HG03135 (cell line): ENCODE data around the gene EHHADH.
"Not testable (repeated sequence)": the region's sequence is repeated elsewhere in the genome, so short reads cannot be mapped to it uniquely, and the experiment has no call there.

Experiments used
- ATAC-seq: cut with Tn5 transposase; IDR thresholded peaks from one replicate; pipeline ENCODE4 v1.9.1; 2021; ENCODE audit warnings: mild to moderate bottlenecking, moderate library complexity; ENCODE audit not compliant: unreplicated experiment

EHHADH gene

DNA sequence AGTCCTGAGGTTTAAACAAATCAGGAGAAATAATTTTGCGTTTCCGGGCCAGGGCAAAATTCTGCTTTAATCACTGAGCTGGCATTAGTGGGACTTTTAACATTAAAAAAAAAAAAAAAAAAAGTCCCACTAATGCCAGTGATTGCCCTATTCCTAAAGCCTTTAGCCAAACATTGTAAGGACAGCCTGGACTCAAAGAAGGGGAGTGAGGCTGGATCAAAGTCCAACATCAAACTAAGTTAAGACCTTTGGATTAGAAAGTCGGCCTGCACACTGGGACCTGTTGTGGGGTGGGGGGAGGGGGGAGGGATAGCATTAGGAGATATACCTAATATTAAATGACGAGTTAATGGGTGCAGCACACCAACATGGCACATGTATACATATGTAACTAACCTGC is 716 bp downstream of the EHHADH start:
- ATAC-seq = not testable (repeated sequence)

DNA sequence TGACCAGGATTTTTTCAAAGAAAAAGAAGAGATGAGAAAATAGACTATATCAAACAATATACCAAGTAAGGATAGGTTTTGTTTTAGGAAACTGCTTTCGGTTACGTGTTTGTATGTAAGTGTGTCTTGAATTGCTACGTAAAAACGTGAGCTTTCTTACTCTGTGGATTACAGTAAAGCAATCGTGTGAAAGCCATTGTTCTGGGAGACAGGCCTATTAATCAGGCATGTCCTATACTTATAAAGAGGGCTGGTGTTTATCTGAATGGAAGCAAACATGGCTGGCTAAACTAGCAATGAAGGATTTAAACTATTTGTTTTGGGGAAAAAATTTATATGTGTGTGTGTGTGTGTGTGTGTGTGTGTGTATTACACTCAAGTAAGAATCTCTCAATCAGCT is 2.6 kb downstream of the EHHADH start:
- ATAC-seq = no peak

DNA sequence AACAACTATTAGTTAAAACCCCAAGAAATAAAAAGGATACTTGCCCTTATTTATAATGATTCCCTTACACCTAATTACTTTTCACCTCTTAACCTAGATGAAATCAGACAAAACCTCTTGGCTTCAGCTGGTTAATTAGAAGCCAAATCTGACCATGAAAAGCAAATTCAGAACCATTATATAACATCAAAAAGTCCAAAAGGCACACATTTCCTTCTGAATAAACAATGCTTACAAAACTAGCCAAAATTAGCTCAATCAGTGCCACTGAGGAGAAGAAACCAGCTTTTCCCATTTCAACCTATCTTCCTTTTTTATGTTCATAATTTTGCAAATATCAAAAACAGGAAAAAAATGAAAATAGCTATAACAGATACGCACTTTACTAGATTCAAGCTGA is 3.2 kb downstream of the EHHADH start:
- no peak for ATAC-seq

GRCh38 chr3:185250247-185250646 is 3.6 kb downstream of the EHHADH start:
- ATAC-seq = no peak

GRCh38 chr3:185242642-185243041 is 11.2 kb downstream of the EHHADH start:
- no peak for ATAC-seq

- ATAC-seq = no peak
These were observed 16.9 kb downstream of the EHHADH start for GRCh38 chr3:185236969-185237368.

DNA sequence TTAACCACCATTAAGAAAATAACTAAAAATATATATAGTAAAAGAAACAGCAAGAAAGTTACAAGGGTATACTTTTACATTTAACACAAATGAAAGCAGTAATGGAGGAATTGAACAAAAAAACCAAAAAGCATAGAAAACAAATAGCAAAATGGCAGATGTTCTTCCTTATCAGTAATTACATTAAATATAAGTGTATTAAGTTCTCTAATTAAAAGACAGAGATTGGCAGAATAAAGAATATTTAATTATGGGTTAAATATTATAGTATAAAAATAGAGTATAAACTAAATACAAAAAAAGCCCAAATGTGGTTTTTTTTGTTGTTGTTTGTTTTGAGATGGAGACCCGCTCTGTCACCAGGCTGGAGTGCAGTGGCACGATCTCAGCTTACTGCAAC is 20.5 kb downstream of the EHHADH start:
- ATAC-seq = no peak

GRCh38 chr3:185226526-185226925 is 27.3 kb downstream of the EHHADH start:
- not testable (repeated sequence) for ATAC-seq

DNA sequence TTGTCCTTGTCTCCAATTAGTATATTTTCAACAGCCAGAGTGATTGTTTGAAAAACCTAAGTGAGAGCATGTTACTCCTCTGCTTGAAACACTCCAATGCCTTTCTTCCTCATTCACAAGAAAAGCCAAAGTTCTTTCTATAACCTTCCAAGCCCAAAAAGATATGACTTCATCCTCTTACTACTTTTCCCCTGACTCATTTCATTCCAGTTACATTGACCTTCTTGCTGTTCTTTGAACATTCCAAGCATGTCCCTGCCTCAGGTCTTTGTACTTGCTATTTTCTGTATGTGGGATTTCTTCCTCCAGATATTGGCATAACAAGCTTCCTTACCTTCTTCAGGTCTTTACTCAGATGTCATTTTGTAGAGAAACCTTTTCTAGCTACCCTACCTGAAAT is 28.3 kb downstream of the EHHADH start:
- no peak for ATAC-seq

GRCh38 chr3:185225080-185225479 is 28.8 kb downstream of the EHHADH start:
- no peak for ATAC-seq

DNA sequence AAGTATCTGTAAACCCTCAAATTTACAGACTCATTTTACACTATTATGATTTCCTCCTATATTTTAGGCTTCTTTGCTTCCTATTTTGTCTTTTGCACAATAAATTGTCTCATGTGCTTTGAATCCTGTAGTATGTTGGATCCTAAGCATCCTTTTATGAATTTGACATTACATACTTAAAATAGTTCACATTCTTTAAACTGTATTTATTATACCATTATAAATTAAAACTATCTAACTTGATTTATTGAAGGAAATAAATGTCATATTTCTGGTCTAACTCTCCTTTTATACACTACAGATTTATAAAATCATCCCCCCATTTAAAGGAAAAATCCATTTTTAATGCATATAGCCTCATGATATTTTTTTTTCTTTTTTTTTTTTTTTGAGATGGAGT is 32.6 kb downstream of the EHHADH start:
- no peak for ATAC-seq

DNA sequence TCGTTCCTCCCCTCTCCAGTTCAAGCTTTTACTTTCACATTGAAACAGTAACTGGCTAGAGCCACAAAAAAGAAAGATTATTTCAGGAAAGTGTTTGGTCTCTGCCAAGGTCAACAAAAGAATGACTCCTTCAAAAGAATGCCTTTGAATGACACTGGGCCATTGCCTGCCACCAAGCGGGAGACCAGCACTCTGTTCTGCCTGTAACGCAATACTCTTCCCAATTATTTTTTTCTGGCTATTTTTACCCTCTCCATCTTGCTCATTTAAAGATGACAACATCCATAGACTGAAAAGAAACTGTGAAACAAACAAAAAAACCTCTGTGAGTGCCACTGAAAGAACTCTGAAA is 37.3 kb downstream of the EHHADH start:
- ATAC-seq = no peak

DNA sequence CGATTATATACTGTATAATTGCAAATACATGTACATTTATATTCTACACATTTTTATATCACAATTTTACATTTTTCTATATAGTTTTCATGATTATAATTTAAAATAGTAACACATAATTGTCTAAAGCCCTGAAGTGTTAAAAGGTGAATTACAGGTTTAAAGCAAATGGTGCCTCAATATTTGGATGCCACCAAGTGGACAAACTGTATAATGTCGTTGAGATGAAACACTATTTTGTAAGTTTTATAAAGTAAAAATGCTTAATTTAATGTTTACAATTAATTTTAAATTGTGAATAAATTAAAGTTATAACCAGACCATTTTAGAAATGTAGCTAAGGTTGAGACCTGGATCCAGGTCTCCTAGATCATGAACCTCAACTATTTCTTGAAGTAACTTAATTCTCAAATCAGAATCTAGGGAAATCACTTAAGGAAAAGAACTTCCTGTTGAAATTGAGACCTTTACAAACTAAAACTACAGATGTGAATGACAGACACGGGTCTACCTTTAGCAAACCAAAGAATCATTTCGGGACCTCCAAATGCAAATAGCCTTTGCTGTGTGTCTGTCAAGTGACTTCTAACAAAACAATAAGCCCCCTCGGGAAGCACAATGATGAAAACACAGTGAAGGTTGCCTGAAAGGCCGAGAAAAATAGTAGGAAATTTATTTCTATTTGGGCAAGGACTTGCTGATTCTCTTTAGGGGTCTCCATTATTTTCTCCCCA is 37.8 kb downstream of the EHHADH start:
- ATAC-seq = no peak

- ATAC-seq = no peak
These were observed 41.3 kb downstream of the EHHADH start for GRCh38 chr3:185212559-185212958.

DNA sequence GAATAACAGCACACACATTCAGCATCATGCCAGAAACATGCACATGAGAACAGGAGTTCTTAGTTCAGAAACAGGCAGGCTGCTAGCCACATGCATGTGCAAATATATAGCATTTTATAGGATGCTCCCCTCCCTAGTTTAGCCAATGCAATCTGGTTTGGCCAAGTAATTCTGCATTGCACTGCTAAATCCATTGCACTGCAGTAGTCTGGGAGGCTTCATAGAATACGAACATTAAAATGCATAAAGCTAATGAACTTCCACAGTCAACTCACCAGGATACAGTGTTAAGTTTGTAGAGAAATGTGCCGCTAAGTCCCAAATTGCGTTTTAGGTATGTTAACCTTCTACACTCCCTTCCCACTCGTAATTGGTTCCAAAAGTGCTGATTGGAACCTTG is 41.8 kb downstream of the EHHADH start:
- ATAC-seq = no peak

DNA sequence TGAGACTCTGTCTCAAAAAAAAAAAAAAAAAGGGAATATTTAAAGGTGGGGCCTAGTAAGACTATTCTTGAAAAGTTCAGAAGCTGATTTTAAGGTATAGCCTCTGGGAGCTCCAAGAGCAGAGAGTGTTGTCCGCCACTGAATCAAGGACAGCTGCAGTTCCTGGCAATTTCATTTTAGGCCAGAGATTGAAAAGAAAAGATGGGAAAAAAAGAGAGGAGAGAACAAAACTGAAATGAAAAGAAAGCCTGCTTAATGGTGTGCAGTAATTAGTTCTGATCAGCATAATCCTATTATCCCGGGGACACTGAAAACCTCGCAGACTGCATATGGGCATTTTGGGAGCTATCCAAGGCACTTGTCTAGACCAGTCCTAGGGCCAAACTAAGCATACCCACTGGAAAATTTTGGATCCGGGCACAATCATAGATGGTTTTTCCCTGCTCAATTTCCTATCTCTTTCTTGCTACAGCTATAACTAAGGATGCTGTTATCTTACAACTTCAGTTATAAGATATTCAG is 43.2 kb downstream of the EHHADH start:
- no peak for ATAC-seq

DNA sequence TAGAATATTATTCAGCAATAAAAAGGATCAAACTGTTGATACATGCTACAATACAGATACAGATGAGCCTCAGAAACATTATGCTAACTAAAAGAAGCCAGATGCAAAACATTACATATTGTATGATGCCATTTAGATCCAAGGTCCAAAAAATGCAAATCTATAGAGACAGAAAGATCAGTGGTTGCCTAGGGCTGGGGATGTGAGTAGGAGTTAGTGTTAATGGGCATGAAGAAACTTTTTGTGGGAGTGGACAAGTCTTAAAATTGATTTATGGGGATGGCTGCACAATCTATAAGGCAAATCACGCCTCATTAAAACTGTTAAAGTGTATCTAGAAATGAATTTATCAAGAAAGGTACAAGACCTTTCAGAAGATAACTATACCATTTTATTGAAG is 45.0 kb downstream of the EHHADH start:
- no peak for ATAC-seq

- ATAC-seq = peak; percentile 83
These were observed 45.7 kb downstream of the EHHADH start for GRCh38 chr3:185207931-185208746.

DNA sequence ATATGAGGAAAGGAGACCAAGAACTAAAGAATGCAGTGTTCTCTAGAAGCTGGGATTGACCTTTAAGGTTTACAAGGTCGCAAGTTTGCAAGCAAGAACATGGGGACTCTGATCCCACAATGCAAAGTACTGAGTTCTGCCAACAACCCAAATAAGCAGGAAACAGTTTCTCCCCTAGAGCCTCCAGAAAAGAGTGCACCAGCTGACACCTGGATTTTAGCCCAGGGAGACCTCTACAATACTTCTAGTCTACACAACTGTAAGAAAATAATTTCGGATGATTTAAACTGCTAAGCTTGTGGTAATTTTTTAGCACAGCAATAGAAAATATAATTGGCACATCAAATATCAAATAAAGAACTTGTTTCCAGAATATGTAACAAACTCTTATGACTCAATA is 46.4 kb downstream of the EHHADH start:
- ATAC-seq = no peak

DNA sequence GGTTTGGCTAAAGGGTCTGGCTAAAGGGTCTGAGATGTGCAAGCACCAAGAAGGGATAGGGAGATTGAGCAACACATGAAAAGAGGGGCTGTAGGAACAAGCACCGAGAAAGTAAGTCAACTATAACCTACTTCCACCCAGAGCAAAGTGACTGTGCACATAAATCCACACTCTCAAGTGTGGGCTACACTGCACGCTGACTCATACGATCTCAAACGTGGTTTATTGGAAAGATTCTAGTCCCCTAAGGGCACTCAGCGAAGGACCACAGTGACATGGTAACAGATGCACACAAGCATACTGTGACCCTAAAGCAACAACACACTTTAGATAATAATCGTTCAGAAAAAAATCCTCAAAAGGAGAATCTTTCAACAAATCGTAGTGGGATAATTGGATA is 48.0 kb downstream of the EHHADH start:
- no peak for ATAC-seq

DNA sequence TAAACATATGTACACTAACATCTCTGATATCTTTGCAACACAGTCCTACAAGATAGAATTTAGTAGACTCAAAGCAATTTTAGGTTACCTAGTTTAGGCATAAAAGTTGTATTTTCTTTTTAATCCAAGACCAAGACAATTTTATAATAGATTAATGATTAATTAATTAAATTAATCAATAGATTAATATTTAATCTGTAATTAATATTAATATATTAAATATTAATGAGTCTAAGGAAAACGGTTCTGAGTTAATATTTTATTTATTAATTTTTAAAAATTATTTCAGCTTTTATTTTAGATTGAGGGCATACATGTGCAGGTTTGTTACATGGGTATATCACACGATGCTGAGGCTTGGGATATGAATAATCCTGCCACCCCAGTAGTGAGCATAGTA is 49.0 kb downstream of the EHHADH start:
- ATAC-seq = no peak

- no peak for ATAC-seq
These were observed 53.2 kb downstream of the EHHADH start for GRCh38 chr3:185200639-185201038.
